ENCODE data around the gene VPS33A. TPM values are rescaled to one million over a fixed set of nuclear protein-coding genes. Genes with fewer than 3 reads are reported as not detected.
A peak's percentile ranks its signal among the peaks of the same experiment; 100 is the strongest.

VPS33A gene
- total and polyA plus RNA-seq, 10 donors: 9.7 to 31.5 (median 21.8) TPM

- intact Hi-C loops (cut with DNase I; ENCODE audit: low total_unique reads): loop anchor here (5.0 kb wide), 1 partner anchor 143 kb away; no protein-coding TSS in a partner anchor
- DNase-seq: no peak
- TF ChIP-seq POLR2A (IDR thresholded peaks at IDR 0.05) (no peak), POLR2AphosphoS5 (IDR thresholded peaks at IDR 0.05) (no peak), CTCF (IDR thresholded peaks at IDR 0.05 in 8 of 11, conservative IDR thresholded peaks at IDR 0.05 in 3 of 11) (no peak)
- H3K4me3 ChIP-seq: no peak overlapping the region
- H3K27me3 ChIP-seq (replicated peaks in 1 of 7): peaks cover 0 to 38% (median 6%) of the 10 kb centered on the region in 7 donors
- no peak overlapping the region for H3K27ac ChIP-seq
- WGBS, 5 donors: 55 to 71% (median 68%) methylated on average over 1 of the region's 1 CpG
- H3K4me1 ChIP-seq: peaks cover 0 to 6% (median 0%) of the 10 kb centered on the region in 6 donors
- no peaks in the 10 kb centered on the region for H3K36me3 ChIP-seq
- peaks cover 0 to 13% (median 6%) of the 10 kb centered on the region in 8 donors for H3K9me3 ChIP-seq
Measured at GRCh38 chr12:122194804-122195203, 71.5 kb downstream of the VPS33A start.

GRCh38 chr12:122192441-122192840, 73.9 kb downstream of the VPS33A start:
- Histone ChIP-seq H3K9me3 (peaks cover 0 to 13% (median 6%) of the 10 kb centered on the region in 8 donors), H3K4me3 (no peak overlapping the region), H3K27ac (no peak overlapping the region), H3K27me3 (replicated peaks in 1 of 7) (peaks cover 0 to 17% (median 0%) of the 10 kb centered on the region in 7 donors), H3K4me1 (peaks cover 0 to 6% (median 0%) of the 10 kb centered on the region in 6 donors), H3K36me3 (no peaks in the 10 kb centered on the region)
- TF ChIP-seq POLR2A (IDR thresholded peaks at IDR 0.05) (no peak), POLR2AphosphoS5 (IDR thresholded peaks at IDR 0.05) (no peak), CTCF (IDR thresholded peaks at IDR 0.05 in 8 of 11, conservative IDR thresholded peaks at IDR 0.05 in 3 of 11) (no peak)
- WGBS, 5 donors: 76 to 84% (median 81%) methylated on average over 11 of the region's 11 CpGs
- intact Hi-C loops (cut with DNase I; ENCODE audit: low total_unique reads): no loop called here
- DNase-seq: no peak

DNA sequence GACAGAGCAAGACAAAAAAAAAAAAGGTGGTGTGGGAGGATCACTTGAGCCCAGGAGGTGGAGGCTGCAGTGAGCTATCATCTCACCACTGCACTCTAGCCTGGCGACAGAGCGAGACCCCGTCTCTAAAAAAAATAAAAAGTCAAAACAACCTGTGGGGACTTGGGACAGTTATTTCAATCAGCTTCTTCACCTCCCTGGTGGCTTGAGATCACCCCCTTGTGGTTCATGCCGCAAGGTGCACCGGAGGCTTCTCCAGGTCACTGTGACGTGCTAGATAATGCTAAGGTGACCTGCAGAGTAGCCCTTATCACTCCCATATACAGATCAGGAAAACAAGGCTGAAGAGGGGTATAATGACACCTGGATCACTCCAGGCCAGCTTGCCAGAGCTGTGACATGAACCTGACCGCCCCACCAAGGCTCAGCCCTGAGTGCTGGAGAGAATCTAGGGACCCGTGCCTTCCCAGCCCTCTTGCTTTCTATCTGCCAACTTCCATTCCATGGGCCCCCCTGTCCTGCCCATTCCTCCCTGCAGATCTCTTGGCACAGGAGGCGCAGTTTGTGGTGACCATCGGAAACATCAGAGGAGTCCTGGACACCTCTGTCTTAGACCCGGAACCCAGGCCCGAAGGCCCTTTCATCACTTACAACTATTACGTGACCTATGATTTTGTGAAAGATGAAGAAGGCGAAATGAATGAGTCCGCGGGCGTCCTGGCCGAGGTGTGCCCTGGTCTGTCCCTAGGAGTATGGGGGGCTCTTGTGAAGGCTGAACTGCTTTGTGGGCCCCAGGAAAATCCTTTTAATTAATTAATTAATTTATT, 75.2 kb downstream of the VPS33A start:
- peaks cover 0 to 10% (median 0%) of the 10 kb centered on the region in 7 donors for H3K27me3 ChIP-seq (replicated peaks in 1 of 7)
- H3K27ac ChIP-seq: no peak overlapping the region
- TF ChIP-seq POLR2A (IDR thresholded peaks at IDR 0.05) (no peak), POLR2AphosphoS5 (IDR thresholded peaks at IDR 0.05) (peak in 1 of 3 donors; percentile 14), CTCF (IDR thresholded peaks at IDR 0.05 in 8 of 11, conservative IDR thresholded peaks at IDR 0.05 in 3 of 11) (peak; percentile 52 to 87 (median 76))
- no peaks in the 10 kb centered on the region for H3K36me3 ChIP-seq
- H3K4me3 ChIP-seq: no peak overlapping the region
- DNase-seq: peak; percentile 82
- intact Hi-C loops (cut with DNase I; ENCODE audit: low total_unique reads): no loop called here
- H3K9me3 ChIP-seq: peaks cover 0 to 13% (median 6%) of the 10 kb centered on the region in 8 donors
- peaks cover 0 to 6% (median 0%) of the 10 kb centered on the region in 6 donors for H3K4me1 ChIP-seq
- WGBS, 5 donors: 65 to 70% (median 67%) methylated on average over 16 to 18 of the region's 18 CpGs
